ENCODE measurements around the gene APBB2.

DNA sequence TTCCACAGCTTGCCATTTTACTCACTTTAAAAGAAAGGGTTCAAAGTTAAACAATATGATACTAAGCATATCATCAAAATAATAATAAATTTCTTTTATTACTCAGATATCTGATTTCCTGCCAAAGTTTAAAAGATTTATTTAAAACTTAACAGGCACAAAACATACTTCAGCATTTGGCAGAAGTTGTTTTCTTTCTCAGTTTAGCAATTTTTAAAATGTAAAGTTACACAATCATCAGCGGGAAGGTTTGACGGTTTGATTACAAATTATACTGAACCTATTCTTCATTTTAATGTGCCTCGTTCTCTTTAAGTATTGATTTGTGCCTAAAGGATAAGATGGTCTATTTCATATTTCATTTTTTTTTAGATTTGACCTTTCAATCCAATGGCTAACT, 227.2 kb downstream of the APBB2 start:
- TF ChIP-seq, protein P1, sequence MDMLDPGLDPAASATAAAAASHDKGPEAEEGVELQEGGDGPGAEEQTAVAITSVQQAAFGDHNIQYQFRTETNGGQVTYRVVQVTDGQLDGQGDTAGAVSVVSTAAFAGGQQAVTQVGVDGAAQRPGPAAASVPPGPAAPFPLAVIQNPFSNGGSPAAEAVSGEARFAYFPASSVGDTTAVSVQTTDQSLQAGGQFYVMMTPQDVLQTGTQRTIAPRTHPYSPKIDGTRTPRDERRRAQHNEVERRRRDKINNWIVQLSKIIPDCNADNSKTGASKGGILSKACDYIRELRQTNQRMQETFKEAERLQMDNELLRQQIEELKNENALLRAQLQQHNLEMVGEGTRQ (IDR thresholded peaks at IDR 0.05; ENCODE audit: low read length), result no peak
- TF ChIP-seq POLR2A (IDR thresholded peaks at IDR 0.05; ENCODE audit: control extremely low read depth in 1 of 2, low read depth in 2 of 2, low read length in 2 of 2) (no peak), POLR2AphosphoS5 (IDR thresholded peaks at IDR 0.05; ENCODE audit: low read depth, low read length) (no peak)
- TF ChIP-seq, protein P2, sequence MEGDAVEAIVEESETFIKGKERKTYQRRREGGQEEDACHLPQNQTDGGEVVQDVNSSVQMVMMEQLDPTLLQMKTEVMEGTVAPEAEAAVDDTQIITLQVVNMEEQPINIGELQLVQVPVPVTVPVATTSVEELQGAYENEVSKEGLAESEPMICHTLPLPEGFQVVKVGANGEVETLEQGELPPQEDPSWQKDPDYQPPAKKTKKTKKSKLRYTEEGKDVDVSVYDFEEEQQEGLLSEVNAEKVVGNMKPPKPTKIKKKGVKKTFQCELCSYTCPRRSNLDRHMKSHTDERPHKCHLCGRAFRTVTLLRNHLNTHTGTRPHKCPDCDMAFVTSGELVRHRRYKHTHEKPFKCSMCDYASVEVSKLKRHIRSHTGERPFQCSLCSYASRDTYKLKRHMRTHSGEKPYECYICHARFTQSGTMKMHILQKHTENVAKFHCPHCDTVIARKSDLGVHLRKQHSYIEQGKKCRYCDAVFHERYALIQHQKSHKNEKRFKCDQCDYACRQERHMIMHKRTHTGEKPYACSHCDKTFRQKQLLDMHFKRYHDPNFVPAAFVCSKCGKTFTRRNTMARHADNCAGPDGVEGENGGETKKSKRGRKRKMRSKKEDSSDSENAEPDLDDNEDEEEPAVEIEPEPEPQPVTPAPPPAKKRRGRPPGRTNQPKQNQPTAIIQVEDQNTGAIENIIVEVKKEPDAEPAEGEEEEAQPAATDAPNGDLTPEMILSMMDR (IDR thresholded peaks at IDR 0.05; ENCODE audit: control extremely low read depth in 1 of 3, insufficient read depth in 1 of 3, low read depth in 1 of 3, low read length in 3 of 3), result no peak

All from H1 (cell line).